ENCODE data around the gene CYTH4.

DNA sequence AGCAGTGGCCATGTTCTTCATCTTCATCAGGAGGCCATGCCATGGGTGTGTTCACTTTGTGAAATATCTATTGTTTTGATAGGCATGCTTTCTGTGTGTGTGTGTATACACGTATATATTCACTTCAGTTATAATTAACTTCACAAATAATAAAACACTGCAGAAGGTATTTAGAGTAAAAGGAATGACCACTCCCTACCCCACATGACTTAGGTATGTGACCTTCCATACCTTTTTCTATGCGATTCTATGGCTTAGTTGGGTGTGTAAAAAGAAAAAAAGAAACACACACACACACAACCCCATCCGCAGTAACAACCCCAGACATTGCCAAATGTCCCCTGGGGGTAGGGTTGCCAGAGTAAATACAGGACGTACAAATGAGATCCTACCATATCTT, 72.0 kb downstream of the CYTH4 start:
- TF ChIP-seq, protein P1, sequence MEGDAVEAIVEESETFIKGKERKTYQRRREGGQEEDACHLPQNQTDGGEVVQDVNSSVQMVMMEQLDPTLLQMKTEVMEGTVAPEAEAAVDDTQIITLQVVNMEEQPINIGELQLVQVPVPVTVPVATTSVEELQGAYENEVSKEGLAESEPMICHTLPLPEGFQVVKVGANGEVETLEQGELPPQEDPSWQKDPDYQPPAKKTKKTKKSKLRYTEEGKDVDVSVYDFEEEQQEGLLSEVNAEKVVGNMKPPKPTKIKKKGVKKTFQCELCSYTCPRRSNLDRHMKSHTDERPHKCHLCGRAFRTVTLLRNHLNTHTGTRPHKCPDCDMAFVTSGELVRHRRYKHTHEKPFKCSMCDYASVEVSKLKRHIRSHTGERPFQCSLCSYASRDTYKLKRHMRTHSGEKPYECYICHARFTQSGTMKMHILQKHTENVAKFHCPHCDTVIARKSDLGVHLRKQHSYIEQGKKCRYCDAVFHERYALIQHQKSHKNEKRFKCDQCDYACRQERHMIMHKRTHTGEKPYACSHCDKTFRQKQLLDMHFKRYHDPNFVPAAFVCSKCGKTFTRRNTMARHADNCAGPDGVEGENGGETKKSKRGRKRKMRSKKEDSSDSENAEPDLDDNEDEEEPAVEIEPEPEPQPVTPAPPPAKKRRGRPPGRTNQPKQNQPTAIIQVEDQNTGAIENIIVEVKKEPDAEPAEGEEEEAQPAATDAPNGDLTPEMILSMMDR (IDR thresholded peaks at IDR 0.05) = no peak
- no peak for TF ChIP-seq RFX5 (IDR thresholded peaks at IDR 0.05)
